Skeletal muscle satellite cell (primary cell): ENCODE data around the gene MDN1.
"Not testable (repeated sequence)": the region's sequence is repeated elsewhere in the genome, so short reads cannot be mapped to it uniquely, and the experiment has no call there.

Source experiments
- H3K27me3 ChIP-seq: 2 replicates; pipeline ENCODE4 v1.7.0; 2013; ENCODE audit warnings: low read length; ENCODE audit not compliant: control insufficient read depth, insufficient read depth
- H3K36me3 ChIP-seq: 2 replicates; pipeline ENCODE4 v1.7.0; 2013; ENCODE audit warnings: mild to moderate bottlenecking, control low read depth, low read length; ENCODE audit not compliant: insufficient read depth
- H3K4me1 ChIP-seq: 2 replicates; pipeline ENCODE4 v1.7.0; 2013; ENCODE audit warnings: low read length; ENCODE audit not compliant: control insufficient read depth, insufficient read depth
- H3K4me2 ChIP-seq: 2 replicates; pipeline ENCODE4 v1.7.0; 2013; ENCODE audit warnings: mild to moderate bottlenecking, low read length
- H3K4me3 ChIP-seq: 2 replicates; pipeline ENCODE4 v1.7.0; 2013; ENCODE audit warnings: low read length
- H3K9ac ChIP-seq: 2 replicates; pipeline ENCODE4 v1.7.0; 2013; ENCODE audit warnings: mild to moderate bottlenecking, low read depth, low read length, moderate library complexity
- H3K9me3 ChIP-seq: replicated peaks from 2 replicates; pipeline ENCODE4 v1.7.0; 2013; ENCODE audit warnings: mild to moderate bottlenecking, control low read depth, low read length

Gene MDN1

GRCh38 chr6:89642956-89643355 is 176.6 kb downstream of the MDN1 start:
- Histone ChIP-seq H3K4me2 (no peak overlapping the region), H3K27me3 (no peaks in the 10 kb centered on the region), H3K36me3 (peaks cover 49% of the 10 kb centered on the region), H3K4me3 (no peak overlapping the region), H3K9ac (no peak overlapping the region), H3K9me3 (no peaks in the 10 kb centered on the region), H3K4me1 (peaks cover 8% of the 10 kb centered on the region)

- Histone ChIP-seq H3K36me3 (peaks cover 37% of the 10 kb centered on the region), H3K4me1 (peaks cover 14% of the 10 kb centered on the region)
- H3K9ac ChIP-seq, H3K9me3 ChIP-seq, H3K27me3 ChIP-seq, H3K4me3 ChIP-seq, H3K4me2 ChIP-seq: not testable (repeated sequence)
Measured at GRCh38 chr6:89641581-89641980, 178.0 kb downstream of the MDN1 start.

DNA sequence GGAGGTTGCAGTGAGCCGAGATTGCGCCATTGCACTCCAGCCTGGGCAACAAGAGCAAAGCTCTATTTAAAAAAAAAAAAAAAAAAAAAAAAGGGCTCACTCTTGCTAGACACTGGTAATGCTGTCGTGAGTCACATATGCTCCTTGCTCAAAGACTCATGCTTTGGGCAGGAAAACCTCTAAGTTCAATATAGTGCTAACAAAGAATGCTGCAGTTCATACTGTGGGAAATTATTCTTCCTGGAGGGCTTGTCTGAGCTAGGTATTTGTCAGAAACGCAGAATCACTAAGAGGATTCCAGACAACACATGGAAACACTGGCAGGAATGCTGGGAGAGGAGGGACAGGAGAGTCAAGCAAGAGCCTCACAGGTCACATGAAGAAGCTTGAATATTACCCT is 178.8 kb downstream of the MDN1 start:
- peaks cover 40% of the 10 kb centered on the region for H3K36me3 ChIP-seq
- no peaks in the 10 kb centered on the region for H3K9me3 ChIP-seq
- H3K27me3 ChIP-seq, result no peaks in the 10 kb centered on the region
- H3K4me2 ChIP-seq, result no peak overlapping the region
- H3K4me1 ChIP-seq, result peaks cover 14% of the 10 kb centered on the region
- H3K4me3 ChIP-seq, result no peak overlapping the region
- no peak overlapping the region for H3K9ac ChIP-seq

DNA sequence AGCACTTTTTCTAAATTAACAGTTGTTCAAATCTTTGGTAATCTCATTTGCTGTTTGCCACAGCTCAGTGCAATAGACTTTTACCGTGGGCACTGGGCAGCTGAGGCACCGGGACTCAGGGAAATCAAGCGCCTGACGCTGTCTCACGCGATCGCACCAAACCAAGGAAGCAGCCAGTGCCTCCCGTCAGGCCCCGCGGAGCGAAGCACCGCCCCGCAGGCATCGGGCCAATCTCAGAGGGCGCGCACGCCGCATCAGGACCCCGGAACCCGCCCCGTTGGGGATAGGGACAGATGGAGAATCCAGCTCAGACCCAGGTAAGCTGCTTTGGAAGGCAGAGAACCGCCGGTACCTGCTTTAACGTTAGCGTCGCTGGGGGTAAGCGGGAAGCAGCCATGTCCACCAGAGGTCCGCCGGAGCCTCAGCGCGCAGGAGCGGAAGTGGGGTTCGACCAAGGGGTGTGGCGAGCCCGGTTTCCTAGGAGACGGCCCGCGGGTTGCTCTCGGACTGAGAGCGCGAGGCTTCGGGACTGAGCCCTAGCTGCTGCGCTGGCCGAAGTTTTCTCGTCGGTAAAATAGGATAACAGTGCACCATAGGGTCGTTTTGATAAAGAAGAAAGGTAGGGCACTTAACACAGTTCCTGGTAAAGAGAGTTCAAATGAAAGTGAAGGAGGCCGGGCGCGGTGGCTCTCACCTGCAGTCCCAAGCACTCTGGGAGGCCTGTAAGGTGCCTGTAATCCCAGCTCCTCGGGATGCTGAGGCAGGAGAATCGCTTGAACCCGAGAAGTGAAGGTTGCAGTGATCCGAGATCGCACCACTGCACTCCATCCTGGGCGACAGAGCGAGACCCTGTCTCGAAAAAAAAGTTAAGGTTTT is 181.0 kb downstream of the MDN1 start, which contains the start of gene LYRM2:
Gene LYRM2 (minus strand): TSS at position 428 of the 876 bp plus-strand sequence. CDS start 31 bp downstream, at position 397.
- Histone ChIP-seq H3K4me1 (peaks cover 14% of the 10 kb centered on the region), H3K27me3 (no peaks in the 10 kb centered on the region), H3K4me2 (peak within 1 kb of the TSS; percentile 87), H3K4me3 (peak within 1 kb of the TSS; percentile 78), H3K36me3 (peaks cover 26% of the 10 kb centered on the region), H3K9me3 (no peaks in the 10 kb centered on the region), H3K9ac (peak within 1 kb of the TSS; percentile 87)

- no peaks in the 10 kb centered on the region for H3K9me3 ChIP-seq
- H3K9ac ChIP-seq, result peak overlapping the region; percentile 87
- peak overlapping the region; percentile 78 for H3K4me3 ChIP-seq
- peak overlapping the region; percentile 87 for H3K4me2 ChIP-seq
- H3K4me1 ChIP-seq, result peaks cover 14% of the 10 kb centered on the region
- H3K36me3 ChIP-seq, result peaks cover 20% of the 10 kb centered on the region
- H3K27me3 ChIP-seq, result no peaks in the 10 kb centered on the region
Measured at GRCh38 chr6:89637960-89638319, 181.7 kb downstream of the MDN1 start.

- peaks cover 14% of the 10 kb centered on the region for H3K4me1 ChIP-seq
- not testable (repeated sequence) for H3K9ac ChIP-seq, H3K27me3 ChIP-seq, H3K9me3 ChIP-seq, H3K4me3 ChIP-seq, H3K4me2 ChIP-seq
- H3K36me3 ChIP-seq, result peaks cover 12% of the 10 kb centered on the region
Measured at GRCh38 chr6:89636412-89636811, 183.2 kb downstream of the MDN1 start.

DNA sequence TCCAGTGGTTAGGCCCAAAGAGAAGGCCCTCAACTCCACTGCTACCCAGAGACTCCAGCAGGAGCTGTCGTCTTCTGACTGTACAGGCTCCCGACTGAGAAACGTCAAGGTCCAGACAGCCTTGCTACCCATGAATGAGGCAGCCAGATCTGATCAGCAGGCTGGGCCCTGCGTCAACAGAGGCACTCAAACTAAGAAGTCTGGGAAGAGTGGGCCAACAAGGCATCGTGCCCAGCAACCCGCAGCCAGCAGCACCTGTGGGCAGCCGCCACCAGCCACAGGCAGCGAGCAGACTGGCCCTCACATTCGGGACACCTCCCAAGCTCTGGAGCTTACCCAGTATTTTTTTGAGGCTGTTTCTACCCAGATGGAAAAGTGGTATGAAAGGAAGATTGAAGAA is 189.1 kb downstream of the MDN1 start:
- H3K9ac ChIP-seq, result no peak overlapping the region
- peaks cover 2% of the 10 kb centered on the region for H3K36me3 ChIP-seq
- H3K4me2 ChIP-seq, result no peak overlapping the region
- no peaks in the 10 kb centered on the region for H3K27me3 ChIP-seq
- no peaks in the 10 kb centered on the region for H3K9me3 ChIP-seq
- no peaks in the 10 kb centered on the region for H3K4me1 ChIP-seq
- no peak overlapping the region for H3K4me3 ChIP-seq

DNA sequence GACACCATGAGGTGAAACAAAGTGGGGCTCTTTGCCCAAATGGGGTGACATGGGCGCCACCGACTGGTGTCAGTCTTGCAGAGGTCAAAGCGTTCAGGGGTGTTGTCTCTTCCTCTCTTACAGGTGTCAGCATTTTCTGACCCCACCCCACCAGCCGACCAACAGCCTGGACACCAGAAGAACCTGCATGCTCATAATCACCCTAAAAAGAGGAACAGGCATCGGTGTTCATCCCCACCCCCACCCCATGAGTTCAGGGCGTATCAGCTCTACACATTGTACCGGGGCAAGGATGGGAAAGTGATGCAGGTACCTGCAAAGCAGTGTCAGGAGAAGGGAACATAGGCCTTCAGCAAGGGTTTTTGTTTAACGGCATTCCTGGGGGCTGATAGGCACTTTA is 195.8 kb downstream of the MDN1 start:
- Histone ChIP-seq H3K4me2 (no peak overlapping the region), H3K4me1 (no peaks in the 10 kb centered on the region), H3K9ac (no peak overlapping the region), H3K27me3 (no peaks in the 10 kb centered on the region), H3K36me3 (no peaks in the 10 kb centered on the region), H3K4me3 (no peak overlapping the region), H3K9me3 (no peaks in the 10 kb centered on the region)

DNA sequence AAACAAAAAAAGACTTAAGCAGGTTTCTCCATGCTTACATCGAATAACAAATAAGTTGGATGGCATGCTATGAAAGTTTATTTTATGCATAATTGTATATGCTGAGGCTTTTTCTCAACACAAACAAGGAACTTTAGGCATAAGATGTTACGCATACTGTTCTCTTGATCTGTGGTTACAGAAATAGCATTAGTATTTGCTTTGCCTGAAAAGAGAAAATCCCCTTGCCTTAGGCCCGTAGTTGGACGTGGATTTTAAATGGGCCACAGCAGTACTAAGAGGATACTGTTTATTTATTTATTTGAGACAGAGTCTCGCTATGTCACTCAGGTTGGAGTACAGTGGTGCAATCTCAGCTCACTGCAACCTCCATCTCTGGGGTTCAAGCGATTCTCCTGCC is 200.0 kb downstream of the MDN1 start:
- Histone ChIP-seq H3K9me3 (no peaks in the 10 kb centered on the region), H3K36me3 (no peaks in the 10 kb centered on the region), H3K4me2 (no peak overlapping the region), H3K27me3 (no peaks in the 10 kb centered on the region), H3K4me1 (no peaks in the 10 kb centered on the region), H3K4me3 (no peak overlapping the region), H3K9ac (no peak overlapping the region)

- no peaks in the 10 kb centered on the region for H3K4me1 ChIP-seq
Measured at GRCh38 chr6:89618026-89618425, 201.6 kb downstream of the MDN1 start.

GRCh38 chr6:89616531-89616930 is 203.1 kb downstream of the MDN1 start:
- no peak overlapping the region for H3K4me2 ChIP-seq
- H3K9me3 ChIP-seq, result no peaks in the 10 kb centered on the region
- H3K9ac ChIP-seq, result no peak overlapping the region
- H3K4me3 ChIP-seq, result no peak overlapping the region
- no peaks in the 10 kb centered on the region for H3K36me3 ChIP-seq
- H3K4me1 ChIP-seq, result no peaks in the 10 kb centered on the region
- H3K27me3 ChIP-seq, result no peaks in the 10 kb centered on the region

More at GRCh38 chr6:89618026-89618425, 201.6 kb downstream of the MDN1 start:
- H3K9me3 ChIP-seq, result no peaks in the 10 kb centered on the region
- no peaks in the 10 kb centered on the region for H3K36me3 ChIP-seq
- H3K4me3 ChIP-seq, result no peak overlapping the region
- no peaks in the 10 kb centered on the region for H3K27me3 ChIP-seq
- H3K4me2 ChIP-seq, result no peak overlapping the region
- H3K9ac ChIP-seq, result no peak overlapping the region

DNA sequence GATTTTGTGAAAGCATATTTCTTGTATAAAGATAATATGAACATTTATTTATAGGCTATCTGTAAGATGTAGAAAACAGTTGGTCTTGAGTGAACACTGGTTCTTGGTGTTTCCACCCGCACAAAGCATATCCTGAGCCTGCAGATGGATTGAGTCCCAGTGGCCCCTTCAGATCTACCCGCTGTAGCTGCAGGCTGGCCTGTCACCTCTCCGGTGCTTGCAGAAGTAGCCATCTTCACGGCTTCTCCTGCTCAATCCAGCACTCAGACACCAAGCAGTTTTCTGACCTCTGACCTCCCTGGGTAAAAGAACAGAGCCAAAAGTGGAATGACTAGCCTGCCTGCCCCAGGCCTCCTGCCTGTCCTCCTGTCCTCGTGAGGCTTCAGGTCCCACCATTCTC is 203.7 kb downstream of the MDN1 start:
- Histone ChIP-seq H3K27me3 (no peaks in the 10 kb centered on the region), H3K36me3 (no peaks in the 10 kb centered on the region), H3K9ac (no peak overlapping the region), H3K4me1 (no peaks in the 10 kb centered on the region), H3K9me3 (no peaks in the 10 kb centered on the region), H3K4me2 (no peak overlapping the region), H3K4me3 (no peak overlapping the region)
